ENCODE data around the gene B3GNT9. TPM values are rescaled to one million over a fixed set of nuclear protein-coding genes. Genes with fewer than 3 reads are reported as not detected.

B3GNT9 gene
- total RNA-seq, 4 donors from 2014 or later = 2.8 to 5.9 (median 4.6) TPM

- TF ChIP-seq, protein P1, sequence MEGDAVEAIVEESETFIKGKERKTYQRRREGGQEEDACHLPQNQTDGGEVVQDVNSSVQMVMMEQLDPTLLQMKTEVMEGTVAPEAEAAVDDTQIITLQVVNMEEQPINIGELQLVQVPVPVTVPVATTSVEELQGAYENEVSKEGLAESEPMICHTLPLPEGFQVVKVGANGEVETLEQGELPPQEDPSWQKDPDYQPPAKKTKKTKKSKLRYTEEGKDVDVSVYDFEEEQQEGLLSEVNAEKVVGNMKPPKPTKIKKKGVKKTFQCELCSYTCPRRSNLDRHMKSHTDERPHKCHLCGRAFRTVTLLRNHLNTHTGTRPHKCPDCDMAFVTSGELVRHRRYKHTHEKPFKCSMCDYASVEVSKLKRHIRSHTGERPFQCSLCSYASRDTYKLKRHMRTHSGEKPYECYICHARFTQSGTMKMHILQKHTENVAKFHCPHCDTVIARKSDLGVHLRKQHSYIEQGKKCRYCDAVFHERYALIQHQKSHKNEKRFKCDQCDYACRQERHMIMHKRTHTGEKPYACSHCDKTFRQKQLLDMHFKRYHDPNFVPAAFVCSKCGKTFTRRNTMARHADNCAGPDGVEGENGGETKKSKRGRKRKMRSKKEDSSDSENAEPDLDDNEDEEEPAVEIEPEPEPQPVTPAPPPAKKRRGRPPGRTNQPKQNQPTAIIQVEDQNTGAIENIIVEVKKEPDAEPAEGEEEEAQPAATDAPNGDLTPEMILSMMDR (IDR thresholded peaks at IDR 0.05; ENCODE audit: low read depth) = no peak
Measured at GRCh38 chr16:67170949-67171649, 20.3 kb upstream of the B3GNT9 start.

- TF ChIP-seq, protein P1 (IDR thresholded peaks at IDR 0.05; ENCODE audit: low read depth) = no peak
Measured at GRCh38 chr16:67170168-67170948, 19.6 kb upstream of the B3GNT9 start, which contains the start of gene NOL3. Gene NOL3, plus strand, starts transcription at chr16:67170538.

GRCh38 chr16:67169642-67170167 is 18.9 kb upstream of the B3GNT9 start:
- TF ChIP-seq, protein P1 (IDR thresholded peaks at IDR 0.05; ENCODE audit: low read depth) = no peak

DNA sequence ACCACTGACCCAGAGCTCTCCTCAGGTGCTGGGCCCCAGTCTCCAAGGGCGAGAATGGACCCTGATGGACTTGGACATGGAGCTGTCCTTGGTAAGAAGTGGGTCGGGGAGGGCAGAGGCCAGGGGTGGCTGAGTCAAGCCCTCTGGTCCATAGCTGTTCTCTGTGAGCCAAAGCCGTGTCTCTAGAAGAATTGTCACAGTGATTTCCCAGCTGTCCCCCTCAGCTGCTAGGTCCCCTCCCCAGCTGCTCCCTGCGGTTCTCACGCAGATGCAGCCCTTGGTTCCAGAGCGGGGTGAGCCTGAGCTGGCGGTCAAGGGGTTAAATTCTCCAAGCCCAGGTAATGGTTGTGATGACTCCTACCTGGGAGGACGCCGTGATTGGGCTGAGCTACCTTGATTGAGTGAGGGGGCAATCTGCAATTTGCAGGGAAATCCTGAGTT is 18.2 kb upstream of the B3GNT9 start:
- TF ChIP-seq, protein P1 (IDR thresholded peaks at IDR 0.05; ENCODE audit: low read depth) = no peak

GRCh38 chr16:67167588-67167987 is 16.8 kb upstream of the B3GNT9 start:
- TF ChIP-seq, protein P1 (IDR thresholded peaks at IDR 0.05; ENCODE audit: low read depth) = no peak

DNA sequence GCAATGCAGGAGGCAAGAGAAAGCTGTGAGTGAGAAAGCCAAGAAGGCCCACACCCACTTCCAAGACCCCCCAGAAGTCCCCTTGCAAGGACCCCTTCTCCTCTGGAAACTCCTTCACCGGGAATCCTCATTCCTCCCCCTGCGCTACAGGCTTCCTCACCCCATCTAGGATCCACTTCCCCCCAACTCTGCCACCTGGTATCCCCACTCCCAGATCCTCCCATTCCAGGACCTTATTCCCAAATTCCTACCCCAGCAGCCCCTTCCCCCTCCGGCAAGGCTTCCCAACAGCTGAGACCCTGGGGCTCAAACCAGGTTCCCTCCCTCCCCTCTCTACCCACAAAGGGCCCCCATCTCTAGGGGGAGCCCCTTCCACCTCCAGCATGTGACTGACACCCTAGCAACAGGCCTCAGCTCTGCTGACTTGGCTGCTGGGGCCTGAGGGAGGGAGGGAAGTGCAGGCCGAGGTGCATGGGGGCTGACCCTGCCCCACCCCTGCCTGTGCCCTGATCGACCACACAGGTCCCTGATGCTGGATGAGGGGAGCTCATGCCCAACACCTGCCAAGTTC is 15.9 kb upstream of the B3GNT9 start:
- TF ChIP-seq, protein P1 (IDR thresholded peaks at IDR 0.05; ENCODE audit: low read depth) = no peak

GRCh38 chr16:67166110-67166547 is 15.3 kb upstream of the B3GNT9 start:
- TF ChIP-seq, protein P1 (IDR thresholded peaks at IDR 0.05; ENCODE audit: low read depth) = no peak

Measured in subcutaneous adipose tissue (tissue), 4 donors.